ENCODE results near the gene ABHD16B. TPM values are rescaled to one million over a fixed set of nuclear protein-coding genes. Genes with fewer than 3 reads are reported as not detected.

ABHD16B gene
- polyA plus RNA-seq, 2 donors = 0.42 to 0.92 TPM

- 67 to 76% methylated on average over 3 of the region's 3 CpGs for WGBS, 2 donors
- H3K27ac ChIP-seq (ENCODE audit: low read depth in 2 of 2, low read length in 1 of 2) = no peak overlapping the region
- H3K4me3 ChIP-seq (ENCODE audit: low read depth in 1 of 2, low read length in 2 of 2) = peak overlapping the region in 1 of 2 donors; percentile 17
- H3K9me3 ChIP-seq (ENCODE audit: control insufficient read depth in 2 of 2, insufficient read depth in 1 of 2, low read depth in 1 of 2, low read length in 1 of 2) = no peaks in the 10 kb centered on the region
- H3K36me3 ChIP-seq (ENCODE audit: control insufficient read depth in 2 of 2, insufficient read depth in 2 of 2, low read length in 1 of 2) = peaks cover 0 to 8% of the 10 kb centered on the region in 2 donors
- peaks cover 4 to 9% of the 10 kb centered on the region in 2 donors for H3K4me1 ChIP-seq (ENCODE audit: control insufficient read depth in 2 of 2, insufficient read depth in 2 of 2, low read length in 1 of 2)
- no peaks in the 10 kb centered on the region for H3K27me3 ChIP-seq (ENCODE audit: control insufficient read depth in 1 of 2, insufficient read depth in 2 of 2, low read length in 2 of 2)
Observed at GRCh38 chr20:63900413-63900812, 39.1 kb downstream of the ABHD16B start.

GRCh38 chr20:63903796-63904561, 42.7 kb downstream of the ABHD16B start:
- Histone ChIP-seq H3K9me3 (ENCODE audit: control insufficient read depth in 2 of 2, insufficient read depth in 1 of 2, low read depth in 1 of 2, low read length in 1 of 2) (no peaks in the 10 kb centered on the region), H3K27ac (ENCODE audit: low read depth in 2 of 2, low read length in 1 of 2) (no peak overlapping the region), H3K27me3 (ENCODE audit: control insufficient read depth in 1 of 2, insufficient read depth in 2 of 2, low read length in 2 of 2) (no peaks in the 10 kb centered on the region), H3K4me1 (ENCODE audit: control insufficient read depth in 2 of 2, insufficient read depth in 2 of 2, low read length in 1 of 2) (peaks cover 0 to 5% of the 10 kb centered on the region in 2 donors), H3K4me3 (ENCODE audit: low read depth in 1 of 2, low read length in 2 of 2) (no peak overlapping the region), H3K36me3 (ENCODE audit: control insufficient read depth in 2 of 2, insufficient read depth in 2 of 2, low read length in 1 of 2) (peaks cover 0 to 8% of the 10 kb centered on the region in 2 donors)
- WGBS, 2 donors = 82 to 86% methylated on average over 11 of the region's 11 CpGs

- Histone ChIP-seq H3K9me3 (ENCODE audit: control insufficient read depth in 2 of 2, insufficient read depth in 1 of 2, low read depth in 1 of 2, low read length in 1 of 2) (no peaks in the 10 kb centered on the region), H3K27me3 (ENCODE audit: control insufficient read depth in 1 of 2, insufficient read depth in 2 of 2, low read length in 2 of 2) (no peaks in the 10 kb centered on the region), H3K36me3 (ENCODE audit: control insufficient read depth in 2 of 2, insufficient read depth in 2 of 2, low read length in 1 of 2) (peaks cover 0 to 3% of the 10 kb centered on the region in 2 donors), H3K4me3 (ENCODE audit: low read depth in 1 of 2, low read length in 2 of 2) (no peak overlapping the region), H3K4me1 (ENCODE audit: control insufficient read depth in 2 of 2, insufficient read depth in 2 of 2, low read length in 1 of 2) (peaks cover 0 to 8% of the 10 kb centered on the region in 2 donors), H3K27ac (ENCODE audit: low read depth in 2 of 2, low read length in 1 of 2) (peak overlapping the region in 1 of 2 donors; percentile 28)
- WGBS, 2 donors = 63 to 76% methylated on average over 16 of the region's 16 CpGs
Observed at GRCh38 chr20:63908008-63908682, 46.8 kb downstream of the ABHD16B start.

- Histone ChIP-seq H3K4me1 (ENCODE audit: control insufficient read depth in 2 of 2, insufficient read depth in 2 of 2, low read length in 1 of 2) (peaks cover 0 to 8% of the 10 kb centered on the region in 2 donors), H3K4me3 (ENCODE audit: low read depth in 1 of 2, low read length in 2 of 2) (no peak overlapping the region), H3K9me3 (ENCODE audit: control insufficient read depth in 2 of 2, insufficient read depth in 1 of 2, low read depth in 1 of 2, low read length in 1 of 2) (no peaks in the 10 kb centered on the region), H3K36me3 (ENCODE audit: control insufficient read depth in 2 of 2, insufficient read depth in 2 of 2, low read length in 1 of 2) (peaks cover 0 to 3% of the 10 kb centered on the region in 2 donors), H3K27ac (ENCODE audit: low read depth in 2 of 2, low read length in 1 of 2) (peak overlapping the region; percentile 88 to 96), H3K27me3 (ENCODE audit: control insufficient read depth in 1 of 2, insufficient read depth in 2 of 2, low read length in 2 of 2) (no peaks in the 10 kb centered on the region)
- WGBS, 2 donors = 24 to 34% methylated on average over 12 of the region's 12 CpGs
Observed at GRCh38 chr20:63911176-63911575, 49.9 kb downstream of the ABHD16B start.

Other genes with a start within 250 kb of the ABHD16B start
- gene GMEB2, start 234.4 kb upstream of the ABHD16B start, polyA plus RNA-seq = 1 to 10 TPM; 7.6 to 8.8 TPM
- gene STMN3, start 208.1 kb upstream of the ABHD16B start, polyA plus RNA-seq = 1 to 10 TPM; 3.7 to 6.1 TPM
- 10 to 100 TPM in 1 of 2 donors, 1 to 10 TPM in 1; 8.1 to 14.5 TPM for gene RTEL1, start 203.2 kb upstream of the ABHD16B start, polyA plus RNA-seq
- gene TNFRSF6B, start 164.8 kb upstream of the ABHD16B start, polyA plus RNA-seq = 10 to 100 TPM in 1 of 2 donors, 1 to 10 TPM in 1; 2.6 to 15.2 TPM
- gene ARFRP1, start 153.5 kb upstream of the ABHD16B start, polyA plus RNA-seq = 10 to 100 TPM; 33.9 to 35.4 TPM
- 10 to 100 TPM; 24.4 to 38.9 TPM for gene ZGPAT, start 153.5 kb upstream of the ABHD16B start, polyA plus RNA-seq
- 10 to 100 TPM; 12.6 to 24.5 TPM for gene LIME1, start 124.8 kb upstream of the ABHD16B start, polyA plus RNA-seq
- gene SLC2A4RG, start 121.7 kb upstream of the ABHD16B start, polyA plus RNA-seq = 10 to 100 TPM; 43.8 to 77.5 TPM
- gene ZBTB46, start 30.2 kb upstream of the ABHD16B start, polyA plus RNA-seq = 1 to 10 TPM in 1 of 2 donors, under 1 TPM in 1; 0.68 to 1.0 TPM
- gene TPD52L2, start 3.8 kb downstream of the ABHD16B start, polyA plus RNA-seq = 100 to 1,000 TPM in 1 of 2 donors, 10 to 100 TPM in 1; 82.0 to 107 TPM
- 10 to 100 TPM; 42.9 to 59.4 TPM for gene DNAJC5, start 33.6 kb downstream of the ABHD16B start, polyA plus RNA-seq
- 10 to 100 TPM; 40.6 to 47.3 TPM for gene UCKL1, start 94.9 kb downstream of the ABHD16B start, polyA plus RNA-seq
- gene ZNF512B, start 108.4 kb downstream of the ABHD16B start, polyA plus RNA-seq = 10 to 100 TPM; 10.1 to 18.3 TPM
- 10 to 100 TPM in 1 of 2 donors, 1 to 10 TPM in 1; 9.4 to 13.1 TPM for gene SAMD10, start 118.1 kb downstream of the ABHD16B start, polyA plus RNA-seq
- gene PRPF6, start 119.6 kb downstream of the ABHD16B start, polyA plus RNA-seq = 10 to 100 TPM; 24.6 to 39.0 TPM
- gene C20orf204, start 174.7 kb downstream of the ABHD16B start, polyA plus RNA-seq = under 1 TPM; 0.38 to 0.67 TPM
- gene SOX18, start 188.1 kb downstream of the ABHD16B start, polyA plus RNA-seq = 1 to 10 TPM; 3.1 to 7.5 TPM
- 10 to 100 TPM; 14.8 to 15.3 TPM for gene TCEA2, start 201.7 kb downstream of the ABHD16B start, polyA plus RNA-seq
- gene RGS19, start 218.0 kb downstream of the ABHD16B start, polyA plus RNA-seq = 1 to 10 TPM; 5.0 to 8.7 TPM
- gene OPRL1, start 218.6 kb downstream of the ABHD16B start, polyA plus RNA-seq = under 1 TPM; 0.13 to 0.14 TPM
- under 1 TPM in 1 of 2 donors, not detected in 1; 0.09 TPM for gene LKAAEAR1, start 222.9 kb downstream of the ABHD16B start, polyA plus RNA-seq
- gene NPBWR2, start 246.1 kb downstream of the ABHD16B start, polyA plus RNA-seq = not detected